Activated CD4-positive, alpha-beta T cell treated with anti-CD3 and anti-CD28 coated beads, Interleukin-10, Interleukin-2, amounts not matched to agents 100 ng/mL and 50 ng/mL, durations not matched to agents 16 hours and 8 hours (primary cell): ENCODE measurements around the gene PDCL2.

Source experiments
- DNase-seq: peaks from one replicate; pipeline ENCODE4 v3.0.0-alpha.2; 2020

Gene PDCL2

DNA sequence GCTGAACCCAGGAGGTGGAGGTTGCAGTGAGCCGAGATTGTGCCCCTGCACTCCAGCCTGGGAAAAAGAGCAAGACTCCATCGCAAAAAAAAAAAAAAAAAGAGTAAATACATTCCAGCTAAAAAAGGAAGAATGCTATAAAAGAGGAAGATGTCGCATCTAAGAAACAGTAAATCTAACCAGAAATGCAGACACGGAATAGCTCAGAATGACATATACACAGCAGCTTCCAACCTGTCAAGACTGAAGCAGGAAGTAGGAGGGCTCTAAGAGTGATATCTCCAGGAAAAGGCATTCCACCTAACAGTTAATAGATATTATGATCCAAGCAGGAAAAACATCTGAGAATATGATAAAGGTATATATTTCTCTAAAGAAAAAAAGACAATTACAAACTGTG, 61.4 kb downstream of the PDCL2 start:
- no peak for DNase-seq

DNA sequence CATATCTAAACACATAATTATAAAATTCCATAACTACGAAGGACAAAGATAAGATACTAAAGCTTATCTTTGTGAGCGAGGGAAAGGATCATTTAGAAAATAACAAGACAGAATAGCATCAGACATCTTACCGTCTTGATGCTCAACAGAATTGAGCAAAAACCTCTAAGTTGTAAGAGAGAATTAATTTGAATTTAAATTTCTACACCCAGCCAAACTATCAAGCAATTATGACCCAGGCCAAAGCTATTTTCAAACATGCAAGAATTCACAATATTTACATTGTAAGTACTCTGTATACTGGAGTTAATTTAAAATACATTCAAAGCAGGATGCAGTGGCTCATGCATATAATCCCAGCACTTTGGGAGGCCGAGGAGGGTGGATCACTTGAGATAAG, 61.9 kb downstream of the PDCL2 start:
- DNase-seq: no peak

DNA sequence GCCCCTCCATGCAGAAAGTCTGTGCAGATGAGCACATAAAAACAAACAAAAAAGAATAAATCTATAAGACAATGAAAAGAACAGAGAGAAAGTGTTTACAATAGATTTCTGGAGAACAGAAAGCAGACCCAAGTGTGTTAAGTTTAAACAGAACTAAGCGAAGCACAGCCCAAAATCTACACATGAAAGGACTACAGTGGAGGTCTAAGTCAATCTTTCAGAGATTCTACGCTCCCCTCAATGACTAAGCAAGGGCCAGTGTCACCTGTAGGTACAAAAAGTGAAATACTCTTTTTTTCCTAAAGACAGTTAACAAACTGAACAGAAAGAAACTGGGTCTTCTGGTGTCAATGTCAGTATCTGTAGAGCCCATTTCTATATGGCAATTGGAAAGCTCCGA, 63.6 kb downstream of the PDCL2 start:
- no peak for DNase-seq

DNA sequence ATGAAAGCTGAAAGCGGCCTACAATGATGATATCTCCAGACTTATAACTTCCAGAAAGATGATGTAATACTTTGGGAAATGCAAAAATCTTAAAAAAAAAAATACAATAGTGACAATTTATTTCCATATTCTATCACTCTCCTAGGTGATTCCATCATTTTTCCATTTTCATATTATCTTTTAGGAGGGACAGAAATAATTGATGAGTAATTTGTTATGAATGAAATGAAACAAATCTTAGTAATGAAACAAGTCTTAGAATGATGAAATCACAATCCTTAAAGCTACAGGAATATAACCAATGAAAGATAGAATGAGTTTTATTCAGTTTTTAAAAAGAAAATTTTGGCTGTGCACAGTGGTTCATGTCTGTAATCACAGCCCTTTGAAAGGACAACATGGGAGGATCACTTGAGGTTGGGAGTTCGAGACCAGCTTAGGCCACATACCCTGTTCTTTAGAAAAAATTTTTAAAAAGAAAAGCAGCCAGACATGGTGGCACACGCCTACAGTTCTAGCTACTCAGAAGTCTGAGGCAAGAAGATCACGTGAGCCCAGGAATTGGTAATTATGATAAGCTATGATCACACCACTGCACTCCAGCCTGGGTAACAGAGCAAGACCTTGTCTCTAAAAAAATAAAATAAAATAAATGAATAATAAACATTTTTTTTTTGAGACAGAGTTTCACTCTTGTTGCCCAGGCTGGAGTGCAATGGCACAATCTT, 67.0 kb downstream of the PDCL2 start:
- DNase-seq: no peak

DNA sequence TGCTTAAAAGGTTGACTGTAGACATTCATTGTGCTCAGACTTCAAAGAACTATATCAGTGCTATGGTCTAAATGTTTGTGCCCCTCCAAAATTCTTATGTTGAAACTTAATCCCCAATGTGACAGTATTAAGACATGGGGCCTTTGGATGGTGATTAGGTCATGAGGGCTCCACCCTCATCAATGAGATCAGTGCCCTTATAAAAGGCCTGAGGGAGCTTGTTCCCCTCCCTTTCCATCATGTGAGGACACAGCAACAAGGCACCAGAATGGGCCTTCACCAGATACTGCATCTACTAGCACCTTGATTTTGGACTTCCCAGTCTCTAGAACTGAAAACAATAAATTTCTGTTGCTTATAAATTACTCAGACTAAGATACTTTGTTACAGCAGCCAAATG, 73.6 kb downstream of the PDCL2 start:
- no peak for DNase-seq

DNA sequence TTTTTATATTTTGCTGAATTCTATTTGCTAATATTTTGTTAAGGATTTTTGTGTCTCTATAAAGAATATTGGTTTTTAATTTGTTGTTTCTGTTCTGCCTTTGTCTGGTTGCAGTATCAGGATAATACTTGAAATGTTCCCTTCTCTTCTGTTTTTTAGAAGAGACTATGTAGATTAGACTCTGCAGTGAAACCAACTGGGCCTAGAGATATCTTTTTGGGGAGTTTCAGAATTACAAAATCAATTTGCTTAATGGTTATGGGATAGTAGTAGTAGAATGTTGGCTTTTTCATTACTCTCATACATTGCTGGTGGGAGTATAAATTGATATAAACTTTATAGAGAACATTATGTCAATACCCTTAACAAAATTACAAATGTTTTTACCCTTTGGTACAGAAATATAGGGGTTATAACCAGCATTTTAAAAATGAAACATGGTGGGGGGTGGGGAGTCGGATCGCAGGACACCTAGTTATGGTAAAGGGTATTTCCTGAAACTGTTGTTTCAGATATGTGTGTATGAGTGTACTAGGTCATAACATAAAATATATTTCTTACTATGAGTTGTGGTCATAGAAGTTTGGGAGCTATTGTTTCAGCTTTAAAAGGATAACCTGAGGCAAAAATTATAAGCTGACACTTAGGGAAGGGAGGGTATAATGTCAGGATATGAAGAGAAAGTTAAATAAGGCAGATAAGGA, 74.4 kb downstream of the PDCL2 start:
- peak; percentile 21 for DNase-seq

DNA sequence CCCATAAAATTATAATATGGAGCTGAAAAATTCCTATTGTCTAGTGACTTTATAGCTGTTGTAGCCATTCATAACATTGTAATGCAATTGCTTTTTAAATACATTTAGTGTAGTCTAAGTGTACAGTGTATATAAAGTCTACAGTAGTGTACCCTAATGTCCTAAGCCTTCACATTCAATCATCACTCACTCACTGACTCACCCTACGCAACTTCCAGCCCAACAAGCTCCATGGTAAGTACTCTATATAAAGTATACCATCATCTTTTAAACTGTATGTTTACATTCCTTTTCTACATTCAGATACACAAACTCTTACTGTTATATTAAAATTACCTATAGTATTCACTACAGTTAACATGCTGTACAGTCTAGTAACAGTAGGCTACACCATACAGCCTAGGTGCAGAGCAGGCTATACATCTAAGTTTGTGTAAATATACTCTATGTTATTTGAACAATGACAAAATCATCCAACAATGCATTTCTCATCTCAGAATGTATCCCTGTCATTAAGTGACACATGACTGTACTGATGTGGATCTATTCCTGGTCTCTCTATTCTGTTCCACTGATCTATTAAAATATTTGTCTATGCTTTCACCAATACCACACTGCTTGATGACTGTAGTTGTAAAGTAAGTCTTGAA, 79.0 kb downstream of the PDCL2 start:
- no peak for DNase-seq

DNA sequence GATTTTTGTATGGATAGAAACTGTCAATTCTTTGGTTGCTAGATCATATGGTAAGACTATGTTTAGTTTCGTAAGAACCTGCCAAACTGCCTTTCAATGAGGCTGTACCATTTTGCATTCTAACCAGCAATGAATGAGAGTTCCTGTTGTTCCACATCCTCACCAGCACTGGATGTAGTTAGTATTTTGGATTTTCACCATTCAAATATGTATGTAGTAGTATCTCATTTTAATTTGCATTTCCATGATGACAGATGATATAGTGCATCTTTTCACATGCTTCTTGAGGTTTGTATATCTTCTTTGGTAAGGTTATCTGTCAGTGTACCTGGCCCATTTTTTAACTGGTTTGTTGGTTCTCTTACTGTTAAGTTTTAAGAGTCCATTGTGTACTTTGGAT, 80.0 kb downstream of the PDCL2 start:
- DNase-seq: no peak

DNA sequence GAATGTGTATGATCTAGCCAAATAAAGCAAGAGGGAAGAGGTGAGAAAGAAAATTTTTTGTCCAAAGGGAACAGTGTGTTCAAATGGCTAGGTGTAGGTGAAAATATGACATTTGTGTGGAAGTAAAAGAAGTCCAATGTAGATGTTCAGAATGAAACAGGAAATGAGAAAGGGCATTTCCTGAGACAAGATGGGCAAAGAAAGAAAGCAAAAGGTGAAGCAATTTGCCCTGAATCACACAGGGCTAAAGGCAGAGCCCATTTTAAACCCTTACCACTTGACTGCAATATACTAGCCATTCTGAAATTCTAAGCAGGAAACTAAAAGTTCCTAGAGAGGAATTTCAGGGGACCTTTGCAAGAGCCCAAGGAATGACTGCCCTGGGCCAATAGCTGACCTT, 81.4 kb downstream of the PDCL2 start:
- peak; percentile 20 for DNase-seq

DNA sequence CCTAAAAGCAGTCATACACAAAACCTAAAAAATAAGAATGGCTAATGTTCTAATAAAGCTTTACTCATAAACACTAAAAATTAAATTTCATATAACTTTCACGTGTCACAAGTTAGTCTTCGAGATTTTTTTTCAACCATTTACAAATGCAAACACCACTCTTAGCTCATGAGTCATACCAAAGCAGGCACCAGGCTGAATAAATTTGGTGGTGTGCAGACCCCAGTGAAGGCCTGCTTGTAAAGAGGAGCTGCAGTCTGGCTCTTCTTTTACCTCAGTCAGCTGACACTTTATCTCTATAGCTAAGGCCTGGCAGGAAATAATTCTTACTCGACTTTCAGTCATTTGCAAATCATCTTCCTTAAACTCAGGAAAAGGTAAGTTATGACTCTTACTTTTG, 82.8 kb downstream of the PDCL2 start:
- no peak for DNase-seq

DNA sequence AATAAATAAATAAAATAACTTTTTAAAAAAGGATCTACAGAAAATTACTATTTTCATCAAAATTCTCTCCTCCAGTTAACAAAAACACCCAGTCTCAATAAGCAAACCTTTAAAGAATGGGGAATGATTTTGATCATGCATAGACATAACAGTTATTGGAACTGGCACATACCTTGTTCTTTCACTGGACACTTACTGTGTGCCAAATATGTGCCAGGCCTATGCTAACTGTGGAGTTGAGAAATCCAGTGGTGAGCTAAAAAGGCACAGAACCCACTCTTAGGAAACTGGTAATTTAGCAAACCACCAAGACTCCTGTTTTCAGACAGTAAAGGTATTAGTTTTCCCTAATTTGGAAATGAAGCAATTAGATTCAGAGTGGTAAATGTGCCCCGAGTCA, 84.4 kb downstream of the PDCL2 start:
- no peak for DNase-seq
